PC-9 (cell line): ENCODE measurements around the gene TRABD2B. TPM values are rescaled to one million over a fixed set of nuclear protein-coding genes. Genes with fewer than 3 reads are reported as not detected.

Source experiments
- BruUV-seq: library from RNA; stranded (reverse); fragments of 400-500 nt; replicated peaks from 2 replicates; lab custom pipeline; 2021; lab: Mats Ljungman, UMichigan
- CTCF ChIA-PET: fragments of 300-600 bp; sonication (Branson Sonifier 250); formaldehyde crosslinking; loops from one replicate; lab custom pipeline; 2022; ENCODE audit warnings: antibody characterized with exemption; lab: Charles Lee
- POLR2A ChIA-PET: fragments of 300-600 bp; sonication (Branson Sonifier 250); formaldehyde crosslinking; loops from one replicate; lab custom pipeline; 2022; ENCODE audit warnings: antibody characterized with exemption; ENCODE audit not compliant: unreplicated experiment; lab: Charles Lee
- DNase-seq, 2 experiments: peaks; one replicate each; pipeline versions ENCODE4 v3.0.0 to v3.0.0-alpha.2; 2015 to 2022; ENCODE audit warnings: mixed read lengths in 1 of 2
- H2AFZ ChIP-seq: fragments of 200-600 bp; sonication (generic); 2 replicates; pipeline ENCODE4 v1.8.1; 2017; ENCODE audit warnings: antibody characterized with exemption
- H3F3A ChIP-seq: fragments of 200-600 bp; sonication (generic); 2 replicates; pipeline ENCODE4 v1.8.1; 2017; ENCODE audit warnings: antibody characterized with exemption, mild to moderate bottlenecking, low read depth; ENCODE audit not compliant: insufficient read depth
- H3K27ac ChIP-seq: fragments of 200-600 bp; sonication (generic); 2 replicates; pipeline ENCODE4 v1.6.1; 2016; ENCODE audit warnings: mixed run types
- H3K27me3 ChIP-seq: fragments of 200-600 bp; sonication (generic); 2 replicates; pipeline ENCODE4 v1.6.1; 2016; ENCODE audit warnings: low read depth, mixed run types; ENCODE audit not compliant: insufficient read depth
- H3K36me3 ChIP-seq: fragments of 200-600 bp; sonication (generic); 2 replicates; pipeline ENCODE4 v1.6.1; 2016; ENCODE audit warnings: low read depth, mixed run types
- H3K4me1 ChIP-seq: fragments of 200-600 bp; sonication (generic); replicated peaks from 2 replicates; pipeline ENCODE4 v1.6.1; 2016; ENCODE audit warnings: mixed run types; ENCODE audit not compliant: insufficient read depth
- H3K4me2 ChIP-seq: fragments of 200-600 bp; sonication (generic); 2 replicates; pipeline ENCODE4 v1.6.1; 2017; ENCODE audit warnings: mixed run types
- H3K4me3 ChIP-seq: fragments of 200-600 bp; sonication (generic); 2 replicates; pipeline ENCODE4 v1.6.1; 2016; ENCODE audit warnings: mixed run types
- H3K79me2 ChIP-seq: fragments of 200-600 bp; sonication (generic); 2 replicates; pipeline ENCODE4 v1.6.1; 2017; ENCODE audit warnings: low read depth, mixed run types
- H3K9me2 ChIP-seq: fragments of 200-600 bp; sonication (generic); 2 replicates; pipeline ENCODE4 v1.8.1; 2017; ENCODE audit warnings: mild to moderate bottlenecking; ENCODE audit not compliant: insufficient read depth
- H3K9me3 ChIP-seq: fragments of 200-600 bp; sonication (generic); 2 replicates; pipeline ENCODE4 v1.8.1; 2016; ENCODE audit warnings: low read depth; ENCODE audit not compliant: insufficient read depth
- H4K20me1 ChIP-seq: fragments of 200-600 bp; sonication (generic); 2 replicates; pipeline ENCODE4 v1.8.1; 2017; ENCODE audit not compliant: insufficient read depth
- EZH2 ChIP-seq: fragments of 200-600 bp; sonication (generic); IDR thresholded peaks from 2 replicates; pipeline ENCODE4 v1.8.0; 2017; ENCODE audit warnings: antibody characterized with exemption, low read depth
- intact Hi-C: fragments of 100-400 bp; cut with micrococcal nuclease; formaldehyde crosslinking; loops from one replicate; pipeline ENCODE4 v1.10.0; 2022; ENCODE audit not compliant: unreplicated experiment
- total RNA-seq: library from RNA; stranded (reverse); gene quantifications from 2 replicates; pipeline ENCODE4 v1.2.3, GENCODE V29; 2021
- TF ChIP-seq, protein P1 (sequence below): fragments of 200-600 bp; sonication (generic); conservative IDR thresholded peaks from 2 replicates; pipeline ENCODE4 v1.6.1; 2017; ENCODE audit warnings: mixed run types, antibody characterized with exemption, mild to moderate bottlenecking, moderate library complexity

Gene TRABD2B
- total RNA-seq, 1 experiment from 2014 or later, result not detected

DNA sequence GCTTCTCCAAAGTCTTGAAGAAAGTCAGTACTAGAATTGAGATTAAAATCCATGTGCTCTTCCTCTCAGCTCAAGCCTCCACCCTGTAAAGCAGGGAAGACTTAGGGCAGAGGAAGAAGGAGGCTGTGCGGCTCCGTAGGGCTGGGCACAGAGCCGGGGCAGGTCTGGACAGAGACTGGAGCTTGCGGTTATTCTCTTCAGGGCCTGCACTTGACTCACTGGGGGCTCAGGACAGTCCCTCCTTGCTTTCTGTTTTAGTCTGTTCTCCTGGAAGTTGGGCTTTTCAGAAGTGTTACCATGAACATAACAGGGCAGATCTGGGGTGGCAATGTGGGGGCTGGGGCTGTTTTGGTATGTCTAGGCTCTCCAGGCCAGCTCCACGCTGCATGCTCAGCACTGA lies 21.6 kb upstream of the TRABD2B start:
- no peak overlapping the region for H3K4me2 ChIP-seq
- DNase-seq, result no peak
- POLR2A ChIA-PET, result no interaction called here
- no peak for TF ChIP-seq EZH2
- TF ChIP-seq, protein P1, sequence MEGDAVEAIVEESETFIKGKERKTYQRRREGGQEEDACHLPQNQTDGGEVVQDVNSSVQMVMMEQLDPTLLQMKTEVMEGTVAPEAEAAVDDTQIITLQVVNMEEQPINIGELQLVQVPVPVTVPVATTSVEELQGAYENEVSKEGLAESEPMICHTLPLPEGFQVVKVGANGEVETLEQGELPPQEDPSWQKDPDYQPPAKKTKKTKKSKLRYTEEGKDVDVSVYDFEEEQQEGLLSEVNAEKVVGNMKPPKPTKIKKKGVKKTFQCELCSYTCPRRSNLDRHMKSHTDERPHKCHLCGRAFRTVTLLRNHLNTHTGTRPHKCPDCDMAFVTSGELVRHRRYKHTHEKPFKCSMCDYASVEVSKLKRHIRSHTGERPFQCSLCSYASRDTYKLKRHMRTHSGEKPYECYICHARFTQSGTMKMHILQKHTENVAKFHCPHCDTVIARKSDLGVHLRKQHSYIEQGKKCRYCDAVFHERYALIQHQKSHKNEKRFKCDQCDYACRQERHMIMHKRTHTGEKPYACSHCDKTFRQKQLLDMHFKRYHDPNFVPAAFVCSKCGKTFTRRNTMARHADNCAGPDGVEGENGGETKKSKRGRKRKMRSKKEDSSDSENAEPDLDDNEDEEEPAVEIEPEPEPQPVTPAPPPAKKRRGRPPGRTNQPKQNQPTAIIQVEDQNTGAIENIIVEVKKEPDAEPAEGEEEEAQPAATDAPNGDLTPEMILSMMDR, result no peak
- no TSS peak for BruUV-seq
- H3K27me3 ChIP-seq, result no peaks in the 10 kb centered on the region
- intact Hi-C loops, result no loop called here
- H2AFZ ChIP-seq, result no peak overlapping the region
- no peaks in the 10 kb centered on the region; the same call in 1 of the 2 replicates for H3K4me1 ChIP-seq
- H3K27ac ChIP-seq, result no peak overlapping the region
- H3K4me3 ChIP-seq, result no peak overlapping the region
- no peaks in the 10 kb centered on the region for H3K9me2 ChIP-seq
- no peaks in the 10 kb centered on the region for H3K79me2 ChIP-seq
- H3K36me3 ChIP-seq, result no peaks in the 10 kb centered on the region
- no peaks in the 10 kb centered on the region for H3F3A ChIP-seq
- H4K20me1 ChIP-seq, result no peaks in the 10 kb centered on the region
- CTCF ChIA-PET, result no interaction called here
- H3K9me3 ChIP-seq, result no peaks in the 10 kb centered on the region

DNA sequence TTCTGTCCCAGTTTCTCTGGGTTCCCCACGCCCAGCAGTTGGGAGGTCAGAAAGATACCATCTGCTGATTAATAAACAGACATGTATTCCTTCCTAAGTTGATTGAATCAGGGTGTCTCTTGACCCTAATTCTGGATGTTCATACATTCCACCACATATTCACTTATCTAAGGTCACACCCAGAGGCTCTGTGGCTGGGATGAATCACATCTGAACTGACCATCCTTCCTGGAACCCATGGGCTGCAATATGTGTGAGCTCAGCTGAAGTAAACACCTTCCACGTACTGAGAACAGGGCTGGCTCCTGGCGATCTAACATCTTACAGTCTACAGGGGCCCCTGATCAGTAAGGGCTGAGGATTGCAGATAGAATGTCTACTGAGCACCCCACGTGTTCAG lies 20.5 kb upstream of the TRABD2B start:
- ChIA-PET POLR2A (interaction anchor here (0.6 kb wide), 1 partner anchor 41 kb away, joined by 3 read pairs; no protein-coding TSS in a partner anchor), CTCF (no interaction called here)
- H3K4me2 ChIP-seq, result no peak overlapping the region
- no peaks in the 10 kb centered on the region for H3K9me2 ChIP-seq
- TF ChIP-seq EZH2, result no peak
- TF ChIP-seq, protein P1, result no peak
- H3K9me3 ChIP-seq, result no peaks in the 10 kb centered on the region
- H4K20me1 ChIP-seq, result no peaks in the 10 kb centered on the region
- H3K4me1 ChIP-seq, result no peaks in the 10 kb centered on the region; the same call in 1 of the 2 replicates
- no peaks in the 10 kb centered on the region for H3K27me3 ChIP-seq
- BruUV-seq, result no TSS peak
- no peaks in the 10 kb centered on the region for H3F3A ChIP-seq
- H3K4me3 ChIP-seq, result no peak overlapping the region
- H3K79me2 ChIP-seq, result no peaks in the 10 kb centered on the region
- no peaks in the 10 kb centered on the region for H3K36me3 ChIP-seq
- DNase-seq, result peak in 1 of 2 experiments; percentile 44
- no peak overlapping the region for H3K27ac ChIP-seq
- intact Hi-C loops, result no loop called here
- H2AFZ ChIP-seq, result no peak overlapping the region

DNA sequence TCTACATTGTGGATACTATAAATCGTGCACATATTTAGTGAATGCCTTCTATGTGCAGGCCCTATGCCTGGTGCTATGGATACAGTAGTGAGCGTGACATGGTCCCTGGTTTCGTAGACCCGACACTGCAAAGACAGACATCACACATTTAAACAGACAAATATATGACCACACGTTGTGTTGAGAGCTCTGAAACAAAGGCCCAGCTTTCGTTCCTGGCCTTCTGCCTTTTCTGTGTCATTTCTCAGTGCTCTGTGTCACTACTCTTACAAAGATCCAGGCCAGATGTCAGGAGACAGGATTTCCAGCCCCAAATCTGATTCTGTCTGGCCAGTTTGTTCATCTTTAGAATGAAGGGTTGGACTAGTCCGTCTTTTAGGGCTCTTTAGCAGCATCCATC lies 19.3 kb upstream of the TRABD2B start:
- Histone ChIP-seq H3K79me2 (no peaks in the 10 kb centered on the region), H3K4me1 (no peaks in the 10 kb centered on the region; the same call in 1 of the 2 replicates), H3K9me3 (no peaks in the 10 kb centered on the region), H3K4me3 (no peak overlapping the region), H3K36me3 (no peaks in the 10 kb centered on the region), H3K27ac (no peak overlapping the region), H3K27me3 (no peaks in the 10 kb centered on the region), H2AFZ (no peak overlapping the region), H3K9me2 (no peaks in the 10 kb centered on the region), H3K4me2 (no peak overlapping the region), H4K20me1 (no peaks in the 10 kb centered on the region), H3F3A (no peaks in the 10 kb centered on the region)
- POLR2A ChIA-PET, result no interaction called here
- DNase-seq, result no peak
- CTCF ChIA-PET, result no interaction called here
- no TSS peak for BruUV-seq
- intact Hi-C loops, result no loop called here
- TF ChIP-seq, protein P1, result no peak
- TF ChIP-seq EZH2, result no peak
